ENCODE measurements around the gene KPNB1. TPM values are rescaled to one million over a fixed set of nuclear protein-coding genes. Genes with fewer than 3 reads are reported as not detected.

The KPNB1 gene
- total and polyA plus RNA-seq, 7 donors, result 23.4 to 268 (median 185) TPM

DNA sequence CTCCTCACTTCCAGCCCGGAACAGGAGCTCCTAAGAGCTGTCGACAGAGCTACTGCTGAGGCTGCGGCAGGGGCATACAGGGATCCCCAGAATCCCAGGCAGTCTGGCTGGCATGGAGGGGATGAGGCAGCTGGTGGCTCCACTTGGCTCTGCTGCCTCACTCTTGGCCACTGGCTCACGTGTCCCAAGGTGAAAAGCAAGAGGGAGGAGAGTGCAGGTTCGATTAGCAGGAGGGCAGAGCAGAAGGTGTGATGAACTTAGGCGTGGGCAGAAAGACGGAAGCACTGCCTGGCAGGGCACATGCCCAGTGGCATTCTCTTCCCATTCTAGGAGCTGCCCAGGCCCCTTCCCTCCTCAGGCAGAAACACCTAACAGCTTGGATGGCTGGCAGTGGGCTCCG lies 72.0 kb downstream of the KPNB1 start:
- Histone ChIP-seq H3K9me3 (no peaks in the 10 kb centered on the region), H3K27me3 (peaks cover 21 to 88% (median 47%) of the 10 kb centered on the region in 3 donors), H3K4me3 (no peak overlapping the region), H3K4me1 (peaks cover 0 to 14% (median 13%) of the 10 kb centered on the region in 4 donors), H3K27ac (no peak overlapping the region), H3K36me3 (no peaks in the 10 kb centered on the region)
- TF ChIP-seq, protein P1, sequence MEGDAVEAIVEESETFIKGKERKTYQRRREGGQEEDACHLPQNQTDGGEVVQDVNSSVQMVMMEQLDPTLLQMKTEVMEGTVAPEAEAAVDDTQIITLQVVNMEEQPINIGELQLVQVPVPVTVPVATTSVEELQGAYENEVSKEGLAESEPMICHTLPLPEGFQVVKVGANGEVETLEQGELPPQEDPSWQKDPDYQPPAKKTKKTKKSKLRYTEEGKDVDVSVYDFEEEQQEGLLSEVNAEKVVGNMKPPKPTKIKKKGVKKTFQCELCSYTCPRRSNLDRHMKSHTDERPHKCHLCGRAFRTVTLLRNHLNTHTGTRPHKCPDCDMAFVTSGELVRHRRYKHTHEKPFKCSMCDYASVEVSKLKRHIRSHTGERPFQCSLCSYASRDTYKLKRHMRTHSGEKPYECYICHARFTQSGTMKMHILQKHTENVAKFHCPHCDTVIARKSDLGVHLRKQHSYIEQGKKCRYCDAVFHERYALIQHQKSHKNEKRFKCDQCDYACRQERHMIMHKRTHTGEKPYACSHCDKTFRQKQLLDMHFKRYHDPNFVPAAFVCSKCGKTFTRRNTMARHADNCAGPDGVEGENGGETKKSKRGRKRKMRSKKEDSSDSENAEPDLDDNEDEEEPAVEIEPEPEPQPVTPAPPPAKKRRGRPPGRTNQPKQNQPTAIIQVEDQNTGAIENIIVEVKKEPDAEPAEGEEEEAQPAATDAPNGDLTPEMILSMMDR (IDR thresholded peaks at IDR 0.05), result no peak
- TF ChIP-seq POLR2A (IDR thresholded peaks at IDR 0.05) (no peak), EP300 (IDR thresholded peaks at IDR 0.05) (no peak), POLR2AphosphoS5 (IDR thresholded peaks at IDR 0.05) (no peak)
- WGBS, 2 donors, result 37 to 47% methylated on average over 8 of the region's 8 CpGs
- intact Hi-C loops (cut with DNase I), result no loop called here
- DNase-seq, result no peak

DNA sequence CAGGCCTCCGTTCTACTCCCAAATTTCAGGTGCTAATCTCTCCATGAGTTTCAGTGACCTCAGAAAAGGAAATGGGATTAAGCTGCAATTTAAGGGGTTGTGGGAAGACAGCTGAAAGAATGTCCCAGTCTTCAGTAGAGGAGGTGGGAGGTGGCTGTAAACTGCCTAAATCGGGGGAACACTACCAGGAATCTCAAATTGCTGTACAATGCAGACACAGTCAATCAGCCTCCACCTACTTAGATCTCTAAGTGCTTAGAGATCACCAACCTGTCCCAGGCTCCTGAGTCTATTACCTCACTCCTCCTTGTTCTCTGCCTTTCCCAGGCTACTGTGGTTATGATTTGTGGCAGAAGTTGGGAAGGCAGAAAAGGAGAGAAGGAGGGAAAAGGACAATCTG lies 75.0 kb downstream of the KPNB1 start:
- intact Hi-C loops (cut with DNase I), result no loop called here
- Histone ChIP-seq H3K9me3 (no peaks in the 10 kb centered on the region), H3K27ac (no peak overlapping the region), H3K27me3 (peaks cover 21 to 60% (median 43%) of the 10 kb centered on the region in 3 donors), H3K4me1 (peaks cover 0 to 14% (median 13%) of the 10 kb centered on the region in 4 donors), H3K36me3 (no peaks in the 10 kb centered on the region), H3K4me3 (no peak overlapping the region)
- WGBS, 2 donors, result 76 to 79% methylated on average over 2 of the region's 2 CpGs
- no peak for DNase-seq
- TF ChIP-seq, protein P1 (IDR thresholded peaks at IDR 0.05), result no peak
- no peak for TF ChIP-seq POLR2AphosphoS5 (IDR thresholded peaks at IDR 0.05)
- no peak for TF ChIP-seq EP300 (IDR thresholded peaks at IDR 0.05)
- no peak for TF ChIP-seq POLR2A (IDR thresholded peaks at IDR 0.05)

DNA sequence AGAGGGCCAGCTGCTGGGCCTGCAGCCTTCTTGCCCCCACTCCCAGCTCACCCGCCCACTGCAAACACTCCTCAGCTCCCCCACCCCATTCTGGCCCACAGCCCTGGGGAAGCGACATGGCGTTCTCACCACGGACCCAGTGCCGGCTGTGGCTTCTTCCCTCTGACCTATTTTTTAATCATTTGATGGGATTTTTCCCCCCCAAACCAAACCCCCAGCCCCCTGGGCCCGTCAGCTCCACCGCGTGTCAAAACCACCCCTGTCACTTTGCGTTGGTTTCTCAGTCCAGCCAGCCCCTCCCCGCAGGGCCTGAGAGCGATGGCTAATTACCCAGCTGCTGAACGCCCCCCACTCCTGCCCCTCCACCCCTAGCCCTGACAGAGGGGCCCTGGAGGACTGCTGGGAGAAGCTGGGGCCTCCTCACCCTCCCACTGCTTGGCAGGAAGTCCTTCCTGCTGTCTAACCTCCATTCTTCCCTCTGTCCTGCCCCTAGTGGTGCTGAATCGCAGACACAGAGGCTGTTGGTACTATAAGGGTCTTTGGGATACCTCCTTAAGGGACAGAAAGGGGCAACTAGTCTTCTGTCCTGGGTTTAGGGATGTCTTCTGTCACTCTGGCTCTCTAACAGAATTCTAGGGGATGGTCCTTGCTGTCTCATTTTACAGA lies 75.9 kb downstream of the KPNB1 start:
- peaks cover 0 to 13% (median 11%) of the 10 kb centered on the region in 4 donors for H3K4me1 ChIP-seq
- H3K36me3 ChIP-seq, result no peaks in the 10 kb centered on the region
- intact Hi-C loops (cut with DNase I), result no loop called here
- no peak for DNase-seq
- no peak overlapping the region for H3K4me3 ChIP-seq
- WGBS, 2 donors, result 64 to 68% methylated on average over 13 of the region's 13 CpGs
- TF ChIP-seq, protein P1 (IDR thresholded peaks at IDR 0.05), result no peak
- TF ChIP-seq POLR2A (IDR thresholded peaks at IDR 0.05) (no peak), POLR2AphosphoS5 (IDR thresholded peaks at IDR 0.05) (no peak), EP300 (IDR thresholded peaks at IDR 0.05) (no peak)
- H3K27me3 ChIP-seq, result peaks cover 16 to 55% (median 37%) of the 10 kb centered on the region in 3 donors
- H3K27ac ChIP-seq, result no peak overlapping the region
- H3K9me3 ChIP-seq, result no peaks in the 10 kb centered on the region

DNA sequence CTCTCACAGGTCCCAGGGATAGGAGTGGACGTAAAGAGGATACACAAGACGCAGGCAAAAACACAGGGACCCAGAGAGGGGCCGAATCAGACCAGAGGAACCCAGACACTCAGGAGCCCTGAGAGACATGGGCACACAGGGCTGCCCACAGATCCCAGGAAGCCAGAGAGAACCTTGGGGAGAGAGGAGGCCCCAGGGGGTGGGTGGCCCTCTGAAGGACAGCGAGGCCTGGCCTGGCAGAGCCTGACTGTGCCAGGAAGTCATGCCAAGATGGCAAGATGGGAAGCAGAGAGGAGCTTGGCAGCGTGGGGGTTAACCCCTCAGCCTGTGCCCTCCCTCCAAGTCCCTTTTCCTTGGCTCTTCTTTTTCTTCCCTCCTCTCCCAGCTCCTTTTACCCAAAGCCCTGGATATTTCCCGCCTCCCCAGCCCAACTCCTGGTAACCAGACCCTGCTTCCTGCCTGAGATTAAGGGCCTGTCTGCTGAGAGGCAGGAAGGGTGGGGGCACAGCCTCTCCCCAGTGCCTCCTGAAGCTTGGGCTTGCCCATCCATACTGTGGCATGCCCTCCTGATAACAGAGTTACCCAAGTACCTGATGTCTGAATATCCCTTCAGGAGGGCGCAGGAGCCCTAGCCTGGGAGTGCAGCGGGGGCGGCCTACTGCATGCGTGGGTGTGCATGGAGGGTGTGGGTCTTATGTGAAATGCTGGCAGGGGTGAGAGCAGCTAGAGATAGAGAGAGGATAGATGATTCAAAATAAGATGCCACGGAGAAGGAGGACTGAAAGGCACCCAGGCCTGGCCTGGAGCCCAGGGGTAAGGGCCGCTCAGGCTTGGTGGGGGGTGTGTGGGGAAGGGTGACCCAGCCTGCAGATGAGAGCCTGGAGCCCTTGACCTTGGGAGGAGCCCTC lies 77.3 kb downstream of the KPNB1 start:
- H3K27ac ChIP-seq, result no peak overlapping the region
- TF ChIP-seq POLR2A (IDR thresholded peaks at IDR 0.05), result no peak
- no peak for TF ChIP-seq POLR2AphosphoS5 (IDR thresholded peaks at IDR 0.05)
- TF ChIP-seq, protein P1 (IDR thresholded peaks at IDR 0.05), result no peak
- TF ChIP-seq EP300 (IDR thresholded peaks at IDR 0.05), result no peak
- intact Hi-C loops (cut with DNase I), result no loop called here
- no peak overlapping the region for H3K4me3 ChIP-seq
- WGBS, 2 donors, result 88 to 91% methylated on average over 12 of the region's 12 CpGs
- no peaks in the 10 kb centered on the region for H3K9me3 ChIP-seq
- H3K36me3 ChIP-seq, result no peaks in the 10 kb centered on the region
- H3K27me3 ChIP-seq, result peaks cover 3 to 54% (median 29%) of the 10 kb centered on the region in 3 donors
- DNase-seq, result no peak
- H3K4me1 ChIP-seq, result no peaks in the 10 kb centered on the region
